HG03095 (cell line): ENCODE data around the gene PCDHGA4.
"Not testable (repeated sequence)": the region's sequence is repeated elsewhere in the genome, so short reads cannot be mapped to it uniquely, and the experiment has no call there.

Experiments used
- ATAC-seq: cut with Tn5 transposase; IDR thresholded peaks from one replicate; pipeline ENCODE4 v1.9.1; 2021; ENCODE audit warnings: moderate library complexity; ENCODE audit not compliant: unreplicated experiment

Gene PCDHGA4

GRCh38 chr5:141346017-141346416, 8.8 kb upstream of the PCDHGA4 start:
- ATAC-seq, result not testable (repeated sequence)

- peak; percentile 89 for ATAC-seq
Measured at GRCh38 chr5:141349917-141350619, 4.8 kb upstream of the PCDHGA4 start, which contains the start of gene PCDHGB1. Gene PCDHGB1 (plus strand): TSS chr5:141350099. CDS start chr5:141350261, 162 bp downstream.

- no peak for ATAC-seq
Measured at GRCh38 chr5:141351591-141351990, 3.2 kb upstream of the PCDHGA4 start.

- ATAC-seq, result no peak
Measured at GRCh38 chr5:141355641-141356040, 820 bp downstream of the PCDHGA4 start.

- no peak for ATAC-seq
Measured at GRCh38 chr5:141356133-141356532, 1.3 kb downstream of the PCDHGA4 start.

- no peak for ATAC-seq
Measured at GRCh38 chr5:141356950-141357349, 2.1 kb downstream of the PCDHGA4 start.

GRCh38 chr5:141359790-141360426, 5.1 kb downstream of the PCDHGA4 start, which contains the start of gene PCDHGB2:
Gene PCDHGB2 (plus strand): TSS chr5:141359994. CDS start chr5:141360136, 142 bp downstream.
- ATAC-seq, result no peak

- ATAC-seq, result no peak
Measured at GRCh38 chr5:141360685-141361084, 5.9 kb downstream of the PCDHGA4 start.

GRCh38 chr5:141362719-141363118, 7.9 kb downstream of the PCDHGA4 start:
- no peak for ATAC-seq

- no peak for ATAC-seq
Measured at GRCh38 chr5:141363952-141364660, 9.3 kb downstream of the PCDHGA4 start, which contains the start of gene PCDHGA5. Gene PCDHGA5 (plus strand): TSS chr5:141364162. CDS start chr5:141364331, 169 bp downstream.

GRCh38 chr5:141366016-141366896, 11.4 kb downstream of the PCDHGA4 start:
- no peak for ATAC-seq

- ATAC-seq, result peak; percentile 99
Measured at GRCh38 chr5:141369994-141370848, 15.4 kb downstream of the PCDHGA4 start, which contains the start of gene PCDHGB3. Gene PCDHGB3 (plus strand): TSS chr5:141370242. CDS start chr5:141370395, 153 bp downstream.

GRCh38 chr5:141371572-141372475, 17.0 kb downstream of the PCDHGA4 start:
- ATAC-seq, result no peak

- ATAC-seq, result no peak
Measured at GRCh38 chr5:141373673-141374317, 19.0 kb downstream of the PCDHGA4 start, which contains the start of gene PCDHGA6. Gene PCDHGA6 (plus strand): TSS chr5:141373891. CDS start chr5:141374084, 193 bp downstream.

GRCh38 chr5:141374627-141375026, 19.8 kb downstream of the PCDHGA4 start:
- no peak for ATAC-seq

GRCh38 chr5:141375444-141376155, 20.8 kb downstream of the PCDHGA4 start:
- ATAC-seq, result not testable (repeated sequence)
